Chondrocyte (in vitro differentiated cells): ENCODE data around the gene CACHD1. TPM values are rescaled to one million over a fixed set of nuclear protein-coding genes. Genes with fewer than 3 reads are reported as not detected.

Experiments
- DNase-seq: peaks from one replicate; pipeline ENCODE4 v3.0.0; 2021; ENCODE audit warnings: mixed read lengths, low spot score
- H3K27ac Mint-ChIP-seq: one replicate; pipeline ENCODE4 v1.8.0; 2021; ENCODE audit warnings: mild to moderate bottlenecking, moderate library complexity, mixed read lengths; ENCODE audit not compliant: unreplicated experiment
- H3K27me3 Mint-ChIP-seq: 2 replicates; pipeline ENCODE4 v1.8.0; 2021; ENCODE audit warnings: low read depth, mixed read lengths
- H3K36me3 Mint-ChIP-seq: 2 replicates; pipeline ENCODE4 v1.8.0; 2021; ENCODE audit warnings: low read depth, mixed read lengths
- H3K4me1 Mint-ChIP-seq: 2 replicates; pipeline ENCODE4 v1.8.0; 2021; ENCODE audit warnings: low read depth, mild to moderate bottlenecking, mixed read lengths
- H3K4me3 Mint-ChIP-seq: one replicate; pipeline ENCODE4 v1.8.0; 2021; ENCODE audit warnings: mild to moderate bottlenecking, moderate library complexity, mixed read lengths; ENCODE audit not compliant: unreplicated experiment
- H3K9me3 Mint-ChIP-seq: 2 replicates; pipeline ENCODE4 v1.8.0; 2021; ENCODE audit warnings: low read depth, mixed read lengths
- CTCF ChIP-seq: fragments of 200-600 bp; sonication (generic); IDR thresholded peaks from 2 replicates; pipeline ENCODE4 v1.5.0; 2021; ENCODE audit warnings: antibody characterized with exemption, mild to moderate bottlenecking, moderate library complexity
- total RNA-seq: library from RNA; stranded (reverse); gene quantifications from 3 replicates; pipeline ENCODE4 v1.2.1, GENCODE V29; 2021

CACHD1 gene
- total RNA-seq, 1 donor from 2014 or later, result 10.5 TPM

DNA sequence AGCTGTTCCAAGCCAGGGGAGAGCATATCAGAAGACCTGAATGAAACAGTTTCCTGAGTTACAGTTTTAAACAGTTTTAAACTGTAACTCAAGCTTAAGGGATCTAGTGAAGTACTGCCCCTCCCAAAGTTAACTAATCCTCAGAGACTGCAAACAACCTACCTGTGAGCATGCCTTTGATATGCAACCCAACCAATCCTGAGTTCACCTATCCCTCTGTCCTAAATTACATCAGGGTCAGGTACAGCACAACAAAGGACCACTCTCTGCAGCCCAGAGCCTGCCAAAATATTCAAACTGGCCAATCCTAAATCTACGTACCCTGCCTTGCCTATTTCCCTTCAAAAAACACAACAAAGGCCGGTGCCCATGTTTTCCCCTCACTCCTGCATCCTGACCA, 242.1 kb downstream of the CACHD1 start:
- no peaks in the 10 kb centered on the region for H3K4me1 Mint-ChIP-seq
- H3K27me3 Mint-ChIP-seq, result peaks cover 9% of the 10 kb centered on the region
- H3K4me3 Mint-ChIP-seq, result no peak overlapping the region
- no peak for TF ChIP-seq CTCF
- no peaks in the 10 kb centered on the region for H3K36me3 Mint-ChIP-seq
- no peak for DNase-seq
- H3K9me3 Mint-ChIP-seq, result no peaks in the 10 kb centered on the region
- no peak overlapping the region for H3K27ac Mint-ChIP-seq

- Mint-ChIP-seq H3K27me3 (peaks cover 14% of the 10 kb centered on the region), H3K4me1 (no peaks in the 10 kb centered on the region), H3K4me3 (no peak overlapping the region), H3K36me3 (peaks cover 5% of the 10 kb centered on the region), H3K27ac (no peak overlapping the region), H3K9me3 (peaks cover 13% of the 10 kb centered on the region)
- no peak for TF ChIP-seq CTCF
- no peak for DNase-seq
Observed at GRCh38 chr1:64715186-64715585, 245.3 kb downstream of the CACHD1 start.

- H3K4me1 Mint-ChIP-seq, result peaks cover 9% of the 10 kb centered on the region
- peaks cover 5% of the 10 kb centered on the region for H3K36me3 Mint-ChIP-seq
- H3K9me3 Mint-ChIP-seq, result peaks cover 13% of the 10 kb centered on the region
- no peak overlapping the region for H3K27ac Mint-ChIP-seq
- no peak for DNase-seq
- TF ChIP-seq CTCF, result no peak
- peaks cover 9% of the 10 kb centered on the region for H3K27me3 Mint-ChIP-seq
- no peak overlapping the region for H3K4me3 Mint-ChIP-seq
Observed at GRCh38 chr1:64721135-64721534, 251.2 kb downstream of the CACHD1 start.

DNA sequence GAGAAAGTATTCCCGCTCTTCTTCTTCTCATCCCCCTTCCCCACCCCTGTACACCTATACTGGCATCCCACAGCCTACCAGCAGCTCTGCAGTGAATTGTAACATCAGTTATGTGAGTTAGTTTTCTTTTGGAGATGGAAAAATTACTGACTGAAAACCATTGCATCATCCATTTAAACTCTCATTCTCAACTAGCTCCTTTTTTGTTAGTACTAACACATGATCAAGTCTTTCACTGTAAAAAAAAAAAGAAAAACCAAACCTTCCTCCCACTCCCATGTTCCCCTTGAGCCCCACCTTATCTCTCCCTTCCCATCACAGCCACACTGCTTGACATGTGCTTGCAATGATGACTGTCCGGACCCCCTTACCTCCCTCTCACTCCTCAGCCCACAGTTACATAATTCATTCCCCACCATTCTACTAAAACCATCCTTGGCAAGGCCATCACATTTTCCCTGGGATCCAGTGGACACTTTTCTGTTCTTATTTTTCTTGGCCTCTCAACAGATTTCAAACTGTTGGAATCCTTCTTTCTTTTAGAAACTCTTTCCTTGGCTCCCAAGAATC, 251.7 kb downstream of the CACHD1 start:
- Mint-ChIP-seq H3K27me3 (peaks cover 9% of the 10 kb centered on the region), H3K4me1 (peaks cover 9% of the 10 kb centered on the region), H3K36me3 (peaks cover 5% of the 10 kb centered on the region), H3K4me3 (no peak overlapping the region), H3K27ac (no peak overlapping the region), H3K9me3 (peaks cover 13% of the 10 kb centered on the region)
- TF ChIP-seq CTCF, result no peak
- DNase-seq, result no peak

DNA sequence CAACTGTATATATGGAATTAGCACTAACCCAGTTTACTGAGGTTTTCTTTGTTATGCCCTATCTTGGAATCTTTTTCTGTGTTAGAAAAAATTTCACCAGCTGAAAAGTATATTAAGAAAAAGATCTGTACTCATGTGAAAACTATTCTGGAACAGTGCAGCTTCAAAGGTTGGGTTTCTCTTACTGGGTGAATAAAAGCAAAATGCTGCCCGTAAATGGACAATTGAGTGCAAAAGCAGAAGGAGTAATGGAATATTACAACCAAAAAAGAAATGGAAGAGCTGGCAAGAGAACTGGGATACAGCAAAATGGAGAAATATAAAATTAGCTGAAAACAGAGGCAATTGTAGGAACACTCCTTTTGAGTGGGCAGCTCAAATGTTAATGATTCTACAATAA, 257.9 kb downstream of the CACHD1 start:
- no peak for DNase-seq
- Mint-ChIP-seq H3K9me3 (peaks cover 2% of the 10 kb centered on the region), H3K27ac (peak overlapping the region; percentile 37), H3K36me3 (peaks cover 1% of the 10 kb centered on the region), H3K4me3 (no peak overlapping the region), H3K27me3 (no peaks in the 10 kb centered on the region), H3K4me1 (peaks cover 18% of the 10 kb centered on the region)
- no peak for TF ChIP-seq CTCF
